ENCODE data around the gene FBXO5.

Gene FBXO5

GRCh38 chr6:152946995-152947394 is 35.8 kb downstream of the FBXO5 start:
- in situ Hi-C loops (cut with HindIII; ENCODE audit: low sequenced_read_pairs) = no loop called here
- TF ChIP-seq, protein P1, sequence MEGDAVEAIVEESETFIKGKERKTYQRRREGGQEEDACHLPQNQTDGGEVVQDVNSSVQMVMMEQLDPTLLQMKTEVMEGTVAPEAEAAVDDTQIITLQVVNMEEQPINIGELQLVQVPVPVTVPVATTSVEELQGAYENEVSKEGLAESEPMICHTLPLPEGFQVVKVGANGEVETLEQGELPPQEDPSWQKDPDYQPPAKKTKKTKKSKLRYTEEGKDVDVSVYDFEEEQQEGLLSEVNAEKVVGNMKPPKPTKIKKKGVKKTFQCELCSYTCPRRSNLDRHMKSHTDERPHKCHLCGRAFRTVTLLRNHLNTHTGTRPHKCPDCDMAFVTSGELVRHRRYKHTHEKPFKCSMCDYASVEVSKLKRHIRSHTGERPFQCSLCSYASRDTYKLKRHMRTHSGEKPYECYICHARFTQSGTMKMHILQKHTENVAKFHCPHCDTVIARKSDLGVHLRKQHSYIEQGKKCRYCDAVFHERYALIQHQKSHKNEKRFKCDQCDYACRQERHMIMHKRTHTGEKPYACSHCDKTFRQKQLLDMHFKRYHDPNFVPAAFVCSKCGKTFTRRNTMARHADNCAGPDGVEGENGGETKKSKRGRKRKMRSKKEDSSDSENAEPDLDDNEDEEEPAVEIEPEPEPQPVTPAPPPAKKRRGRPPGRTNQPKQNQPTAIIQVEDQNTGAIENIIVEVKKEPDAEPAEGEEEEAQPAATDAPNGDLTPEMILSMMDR (IDR thresholded peaks at IDR 0.05; ENCODE audit: low read depth, low read length, missing control alignments) = no peak

DNA sequence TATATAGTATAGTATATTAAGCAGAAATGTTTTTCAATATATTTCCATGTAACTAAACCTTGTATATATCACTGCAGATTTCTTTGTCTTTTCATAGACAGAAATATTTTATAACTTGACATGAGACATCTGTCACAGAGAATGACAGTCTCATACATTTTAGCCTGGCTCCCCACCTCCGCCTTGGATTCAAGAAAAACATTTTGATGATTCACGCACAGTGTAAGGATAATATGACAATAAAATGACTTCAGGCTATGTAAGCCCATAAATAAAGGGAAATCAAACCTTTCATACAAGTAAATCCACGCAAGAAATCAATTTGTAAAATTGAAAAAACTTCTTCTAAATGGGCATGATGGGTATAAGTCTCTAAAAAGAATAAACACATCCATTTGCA is 36.4 kb downstream of the FBXO5 start:
- no peak overlapping the region for H3K4me3 ChIP-seq (ENCODE audit: low read depth, low read length)
- TF ChIP-seq, protein P1 (IDR thresholded peaks at IDR 0.05; ENCODE audit: low read depth, low read length, missing control alignments) = no peak
- DNase-seq (ENCODE audit: low read depth) = no peak
- in situ Hi-C loops (cut with HindIII; ENCODE audit: low sequenced_read_pairs) = no loop called here

More at GRCh38 chr6:152946995-152947394, 35.8 kb downstream of the FBXO5 start:
- DNase-seq (ENCODE audit: low read depth) = no peak
- no peak overlapping the region for H3K4me3 ChIP-seq (ENCODE audit: low read depth, low read length)

- H3K4me3 ChIP-seq (ENCODE audit: low read depth, low read length) = no peak overlapping the region
- in situ Hi-C loops (cut with HindIII; ENCODE audit: low sequenced_read_pairs) = no loop called here
- no peak for DNase-seq (ENCODE audit: low read depth)
- TF ChIP-seq, protein P1 (IDR thresholded peaks at IDR 0.05; ENCODE audit: low read depth, low read length, missing control alignments) = no peak
These were observed 39.5 kb downstream of the FBXO5 start for GRCh38 chr6:152943260-152943897.

DNA sequence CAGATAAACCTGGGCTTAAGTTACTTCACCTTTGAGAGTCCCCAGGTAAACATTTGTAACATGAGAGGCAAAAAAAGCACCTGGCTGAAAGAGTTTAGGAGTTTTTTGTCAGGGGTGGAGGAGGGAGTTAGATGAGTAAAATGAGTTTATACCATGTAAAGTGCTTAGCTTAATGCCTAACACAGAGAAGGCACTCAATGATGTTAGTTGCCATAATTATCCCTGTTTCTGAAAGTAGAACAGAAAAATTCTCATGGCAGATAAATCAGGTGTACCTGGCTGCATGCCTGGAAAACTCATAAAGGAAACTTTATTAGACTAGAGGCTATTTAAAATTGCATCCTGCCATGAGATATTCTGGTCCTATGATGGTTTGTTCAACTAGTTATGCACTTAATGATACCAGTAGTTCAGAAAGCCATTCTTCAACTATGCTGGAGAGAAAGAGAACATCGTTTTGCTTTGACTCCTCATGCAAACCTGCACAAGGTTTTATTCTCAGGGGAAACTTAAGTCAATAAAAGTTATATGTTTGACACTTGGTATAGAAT is 40.4 kb downstream of the FBXO5 start:
- H3K4me3 ChIP-seq (ENCODE audit: low read depth, low read length) = no peak overlapping the region
- TF ChIP-seq, protein P1 (IDR thresholded peaks at IDR 0.05; ENCODE audit: low read depth, low read length, missing control alignments) = no peak
- in situ Hi-C loops (cut with HindIII; ENCODE audit: low sequenced_read_pairs) = no loop called here
- DNase-seq (ENCODE audit: low read depth) = no peak

DNA sequence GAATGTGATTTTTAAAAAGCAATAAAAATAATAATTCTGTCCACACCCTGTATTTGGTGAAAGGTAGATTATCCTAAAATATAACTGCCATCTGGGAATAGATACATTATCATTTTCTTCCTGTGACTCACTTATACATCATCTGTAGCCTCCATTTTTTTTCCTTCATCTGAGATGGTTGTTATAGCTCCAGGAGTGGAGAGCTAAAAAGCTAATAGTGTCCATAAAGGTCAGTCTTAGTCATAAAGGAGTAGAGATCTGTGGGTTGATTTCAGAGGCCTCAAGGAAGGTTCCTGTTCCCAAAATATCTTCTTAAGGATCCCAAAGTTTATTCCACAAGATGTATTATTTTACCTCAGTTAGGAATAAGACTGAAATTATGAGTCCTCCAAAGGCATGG is 41.1 kb downstream of the FBXO5 start:
- TF ChIP-seq, protein P1 (IDR thresholded peaks at IDR 0.05; ENCODE audit: low read depth, low read length, missing control alignments) = no peak
- in situ Hi-C loops (cut with HindIII; ENCODE audit: low sequenced_read_pairs) = no loop called here
- no peak for DNase-seq (ENCODE audit: low read depth)
- no peak overlapping the region for H3K4me3 ChIP-seq (ENCODE audit: low read depth, low read length)

DNA sequence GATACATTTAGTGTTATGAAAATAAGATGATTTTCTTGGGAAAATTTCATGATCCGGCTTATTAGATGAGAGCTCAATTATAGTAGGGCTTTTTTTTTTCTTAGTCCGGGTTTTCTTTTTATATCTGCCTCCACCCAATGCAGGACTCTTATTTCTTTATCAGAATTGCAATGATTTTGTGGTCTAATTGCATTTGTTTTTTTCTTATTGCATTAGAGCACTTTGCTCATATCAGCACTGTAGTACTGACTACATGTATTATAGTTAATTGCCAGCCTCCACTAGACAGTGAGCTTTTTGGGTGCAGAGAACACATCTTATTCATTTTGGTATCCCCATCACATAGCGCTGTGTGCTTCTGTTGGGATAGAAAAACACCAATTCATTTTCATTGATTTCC is 50.0 kb downstream of the FBXO5 start:
- no peak overlapping the region for H3K4me3 ChIP-seq (ENCODE audit: low read depth, low read length)
- in situ Hi-C loops (cut with HindIII; ENCODE audit: low sequenced_read_pairs) = loop anchor here (5.0 kb wide), 1 partner anchor 41 kb away; no protein-coding TSS in a partner anchor
- TF ChIP-seq, protein P1 (IDR thresholded peaks at IDR 0.05; ENCODE audit: low read depth, low read length, missing control alignments) = no peak
- no peak for DNase-seq (ENCODE audit: low read depth)
